H9 (cell line): ENCODE results near the gene LCMT1. TPM values are rescaled to one million over a fixed set of nuclear protein-coding genes. Genes with fewer than 3 reads are reported as not detected.

Source experiments
- DNase-seq: peaks from one replicate; pipeline ENCODE4 v3.0.0-alpha.2; 2017
- H2AFZ ChIP-seq: one replicate; pipeline ENCODE4 v1.6.1; 2013; ENCODE audit warnings: mild to moderate bottlenecking, low read length, control low read depth, moderate library complexity
- H2AK5ac ChIP-seq: 2 replicates; pipeline ENCODE4 v1.6.1; 2013; ENCODE audit warnings: low read length, control low read depth, mixed read lengths; ENCODE audit not compliant: insufficient read length
- H2BK120ac ChIP-seq: one replicate; pipeline ENCODE4 v1.6.1; 2013; ENCODE audit warnings: low read depth, mild to moderate bottlenecking, low read length, control low read depth, inconsistent platforms; ENCODE audit not compliant: poor library complexity, severe bottlenecking
- H2BK12ac ChIP-seq: 2 replicates; pipeline ENCODE4 v1.6.1; 2013; ENCODE audit warnings: low read length, control low read depth, mixed read lengths, low read depth; ENCODE audit not compliant: insufficient read length
- H2BK15ac ChIP-seq: 2 replicates; pipeline ENCODE4 v1.6.1; 2013; ENCODE audit warnings: low read depth, low read length, control low read depth
- H2BK20ac ChIP-seq: one replicate; pipeline ENCODE4 v1.6.1; 2013; ENCODE audit warnings: low read depth, mild to moderate bottlenecking, low read length, control low read depth, inconsistent platforms; ENCODE audit not compliant: poor library complexity, severe bottlenecking
- H2BK5ac ChIP-seq: 2 replicates; pipeline ENCODE4 v1.6.1; 2013; ENCODE audit warnings: low read length, control low read depth, mixed read lengths; ENCODE audit not compliant: insufficient read length
- H3K14ac ChIP-seq: 2 replicates; pipeline ENCODE4 v1.6.1; 2013; ENCODE audit warnings: low read length, control low read depth; ENCODE audit not compliant: insufficient read depth
- H3K18ac ChIP-seq: 2 replicates; pipeline ENCODE4 v1.6.1; 2013; ENCODE audit warnings: low read depth, mild to moderate bottlenecking, mixed read lengths, low read length, control low read depth; ENCODE audit not compliant: insufficient read length
- H3K23ac ChIP-seq: 2 replicates; pipeline ENCODE4 v1.6.1; 2013; ENCODE audit warnings: low read length, control low read depth, mixed read lengths, low read depth; ENCODE audit not compliant: insufficient read length
- H3K23me2 ChIP-seq: 2 replicates; pipeline ENCODE4 v1.6.1; 2013; ENCODE audit warnings: low read depth, mild to moderate bottlenecking, mixed read lengths, low read length, control low read depth; ENCODE audit not compliant: insufficient read length, poor library complexity, severe bottlenecking
- H3K27ac ChIP-seq: 2 replicates; pipeline ENCODE4 v1.5.1; 2013; ENCODE audit warnings: low read length, control low read depth, mixed read lengths, low read depth; ENCODE audit not compliant: insufficient read length
- H3K27me3 ChIP-seq: 2 replicates; pipeline ENCODE4 v1.6.1; 2013; ENCODE audit warnings: low read length, control low read depth, inconsistent platforms; ENCODE audit not compliant: insufficient read depth
- H3K4ac ChIP-seq: 2 replicates; pipeline ENCODE4 v1.6.1; 2013; ENCODE audit warnings: low read depth, mild to moderate bottlenecking, control low read depth, inconsistent platforms, low read length, moderate library complexity
- H3K4me1 ChIP-seq: 2 replicates; pipeline ENCODE4 v1.6.1; 2013; ENCODE audit warnings: low read length, control low read depth, inconsistent platforms; ENCODE audit not compliant: insufficient read depth
- H3K4me2 ChIP-seq: 2 replicates; pipeline ENCODE4 v1.6.1; 2013; ENCODE audit warnings: low read length, control low read depth, mixed read lengths; ENCODE audit not compliant: insufficient read length, insufficient read depth
- H3K56ac ChIP-seq: 2 replicates; pipeline ENCODE4 v1.6.1; 2013; ENCODE audit warnings: low read depth, mild to moderate bottlenecking, mixed read lengths, low read length, control low read depth; ENCODE audit not compliant: insufficient read length
- H3K79me1 ChIP-seq: 2 replicates; pipeline ENCODE4 v1.6.1; 2013; ENCODE audit warnings: low read depth, mild to moderate bottlenecking, moderate library complexity, low read length, control low read depth, inconsistent platforms; ENCODE audit not compliant: insufficient read depth, poor library complexity, severe bottlenecking
- H3K79me2 ChIP-seq: 2 replicates; pipeline ENCODE4 v1.6.1; 2013; ENCODE audit warnings: low read length, control low read depth, inconsistent platforms; ENCODE audit not compliant: insufficient read depth
- H3K9ac ChIP-seq: 2 replicates; pipeline ENCODE4 v1.6.1; 2013; ENCODE audit warnings: low read length, control low read depth, mixed read lengths; ENCODE audit not compliant: insufficient read length; ENCODE audit errors: extremely low read depth
- H3K9me3 ChIP-seq: one replicate; pipeline ENCODE4 v1.6.1; 2013; ENCODE audit warnings: low read depth, low read length, inconsistent platforms; ENCODE audit not compliant: control insufficient read depth
- H3T11ph ChIP-seq: one replicate; pipeline ENCODE4 v1.6.1; 2013; ENCODE audit warnings: mild to moderate bottlenecking, low read length, control low read depth, inconsistent platforms
- H4K20me1 ChIP-seq: one replicate; pipeline ENCODE4 v1.6.1; 2013; ENCODE audit not compliant: control insufficient read depth, insufficient read length, insufficient read depth
- H4K5ac ChIP-seq: 2 replicates; pipeline ENCODE4 v1.6.1; 2013; ENCODE audit warnings: low read depth, mild to moderate bottlenecking, mixed read lengths, low read length, control low read depth; ENCODE audit not compliant: insufficient read length
- H4K8ac ChIP-seq: replicated peaks from 2 replicates; pipeline ENCODE4 v1.6.1; 2013; ENCODE audit warnings: low read length, control low read depth, mixed read lengths, low read depth; ENCODE audit not compliant: insufficient read length
- H4K91ac ChIP-seq: 2 replicates; pipeline ENCODE4 v1.6.1; 2013; ENCODE audit warnings: low read depth, mild to moderate bottlenecking, moderate library complexity, mixed read lengths, low read length, control low read depth; ENCODE audit not compliant: insufficient read length
- H3K27ac Mint-ChIP-seq, 3 experiments: 2 replicates in 2 of 3; 3 replicates in 1 of 3; pipeline ENCODE4 v1.8.0; 2020 to 2021; ENCODE audit warnings: mixed read lengths in 3 of 3, mild to moderate bottlenecking in 1 of 3, moderate library complexity in 1 of 3
- H3K27me3 Mint-ChIP-seq: 2 replicates; pipeline ENCODE4 v1.8.0; 2021; ENCODE audit warnings: low read depth, mild to moderate bottlenecking, moderate library complexity, mixed read lengths
- H3K36me3 Mint-ChIP-seq, 3 experiments: 2 replicates in 2 of 3; 3 replicates in 1 of 3; pipeline ENCODE4 v1.8.0; 2020 to 2021; ENCODE audit warnings: low read depth in 3 of 3, mixed read lengths in 3 of 3; ENCODE audit not compliant: insufficient read depth in 1 of 3
- H3K4me1 Mint-ChIP-seq, 2 experiments: 2 replicates each; pipeline ENCODE4 v1.8.0; 2020; ENCODE audit warnings: mixed read lengths in 2 of 2
- H3K4me3 Mint-ChIP-seq, 2 experiments: 2 replicates in 1 of 2; 3 replicates in 1 of 2; pipeline ENCODE4 v1.8.0; 2020 to 2021; ENCODE audit warnings: mild to moderate bottlenecking in 2 of 2, mixed read lengths in 2 of 2, moderate library complexity in 1 of 2
- H3K9me3 Mint-ChIP-seq, 2 experiments: 2 replicates in 1 of 2; 3 replicates in 1 of 2; pipeline ENCODE4 v1.8.0; 2020; ENCODE audit warnings: mild to moderate bottlenecking in 2 of 2, mixed read lengths in 2 of 2, moderate library complexity in 1 of 2
- WGBS: extraction: QIAGEN DNeasy Blood & Tissue Kit; methylation state at CpG from one replicate; pipeline ENCODE4 v1.1.7; 2013; ENCODE audit warnings: missing lambda C conversion rate, low lambda C conversion rate, mixed read lengths; ENCODE audit not compliant: insufficient read length; ENCODE audit errors: extremely low coverage; 5-methylcytosine and 5-hydroxymethylcytosine counted together
- total RNA-seq: library from RNA; stranded (reverse); gene quantifications from 2 replicates; pipeline ENCODE4 v1.2.1, GENCODE V29; 2021
- TF ChIP-seq, protein P1 (sequence below): fragments of 200-600 bp; sonication (generic); conservative IDR thresholded peaks from 3 replicates; pipeline ENCODE4 v1.8.0; 2021; ENCODE audit warnings: antibody characterized with exemption, mild to moderate bottlenecking

Gene LCMT1
- total RNA-seq, 1 experiment from 2014 or later: 81.2 TPM

DNA sequence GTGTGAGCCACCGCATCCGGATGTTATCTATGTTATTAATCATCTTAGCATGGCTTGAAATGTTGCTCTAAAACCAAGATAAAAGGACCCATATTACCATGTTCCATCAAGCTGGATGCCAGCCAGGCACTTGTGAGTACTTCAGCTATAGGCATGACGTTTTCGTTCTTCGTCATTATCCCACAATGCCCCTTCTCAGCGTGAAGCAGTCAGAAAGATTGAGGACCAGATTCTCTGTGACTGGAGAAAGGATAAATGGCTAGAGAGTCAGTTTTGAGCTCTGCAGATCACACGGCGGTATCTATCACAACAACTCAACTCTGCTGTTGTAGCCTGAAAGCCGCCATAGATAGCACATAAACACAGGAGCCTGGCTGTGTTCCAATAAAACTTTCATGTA lies 29.8 kb upstream of the LCMT1 start:
- Mint-ChIP-seq H3K27me3 (peaks cover 2% of the 10 kb centered on the region; the same call in 1 of the 2 replicates), H3K27ac (no peak overlapping the region), H3K36me3 (no peaks in the 10 kb centered on the region), H3K4me1 (no peaks in the 10 kb centered on the region), H3K9me3 (peaks cover 0 to 2% of the 10 kb centered on the region in 2 experiments; a peak in 2 of 5 replicates), H3K4me3 (no peak overlapping the region)
- no peak overlapping the region for H3K9ac ChIP-seq
- H3K4me1 ChIP-seq: no peaks in the 10 kb centered on the region
- H3K14ac ChIP-seq: no peak overlapping the region
- H3K27ac ChIP-seq: no peak overlapping the region
- no peak overlapping the region for H2AK5ac ChIP-seq
- H2BK5ac ChIP-seq: no peak overlapping the region
- H3K23me2 ChIP-seq: no peaks in the 10 kb centered on the region
- no peaks in the 10 kb centered on the region for H3K9me3 ChIP-seq
- no peaks in the 10 kb centered on the region for H3K79me2 ChIP-seq
- H2AFZ ChIP-seq: no peak overlapping the region
- no peaks in the 10 kb centered on the region for H3K27me3 ChIP-seq
- H2BK15ac ChIP-seq: no peak overlapping the region
- no peak overlapping the region for H3K4me2 ChIP-seq
- H3K79me1 ChIP-seq: no peaks in the 10 kb centered on the region
- DNase-seq: no peak
- H2BK20ac ChIP-seq: no peak overlapping the region
- H3K56ac ChIP-seq: no peak overlapping the region
- WGBS: no CpG with 5 or more reads among the region's 9 CpGs
- no peak overlapping the region for H3K18ac ChIP-seq
- H3K23ac ChIP-seq: no peak overlapping the region
- no peaks in the 10 kb centered on the region for H4K20me1 ChIP-seq
- no peak overlapping the region for H4K5ac ChIP-seq
- no peak overlapping the region for H3T11ph ChIP-seq
- TF ChIP-seq, protein P1, sequence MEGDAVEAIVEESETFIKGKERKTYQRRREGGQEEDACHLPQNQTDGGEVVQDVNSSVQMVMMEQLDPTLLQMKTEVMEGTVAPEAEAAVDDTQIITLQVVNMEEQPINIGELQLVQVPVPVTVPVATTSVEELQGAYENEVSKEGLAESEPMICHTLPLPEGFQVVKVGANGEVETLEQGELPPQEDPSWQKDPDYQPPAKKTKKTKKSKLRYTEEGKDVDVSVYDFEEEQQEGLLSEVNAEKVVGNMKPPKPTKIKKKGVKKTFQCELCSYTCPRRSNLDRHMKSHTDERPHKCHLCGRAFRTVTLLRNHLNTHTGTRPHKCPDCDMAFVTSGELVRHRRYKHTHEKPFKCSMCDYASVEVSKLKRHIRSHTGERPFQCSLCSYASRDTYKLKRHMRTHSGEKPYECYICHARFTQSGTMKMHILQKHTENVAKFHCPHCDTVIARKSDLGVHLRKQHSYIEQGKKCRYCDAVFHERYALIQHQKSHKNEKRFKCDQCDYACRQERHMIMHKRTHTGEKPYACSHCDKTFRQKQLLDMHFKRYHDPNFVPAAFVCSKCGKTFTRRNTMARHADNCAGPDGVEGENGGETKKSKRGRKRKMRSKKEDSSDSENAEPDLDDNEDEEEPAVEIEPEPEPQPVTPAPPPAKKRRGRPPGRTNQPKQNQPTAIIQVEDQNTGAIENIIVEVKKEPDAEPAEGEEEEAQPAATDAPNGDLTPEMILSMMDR: no peak
- H3K4ac ChIP-seq: no peak overlapping the region
- no peak overlapping the region for H4K8ac ChIP-seq
- no peak overlapping the region for H2BK120ac ChIP-seq
- H4K91ac ChIP-seq: no peak overlapping the region
- H2BK12ac ChIP-seq: no peak overlapping the region
